RWPE2 (cell line): ENCODE data around the gene PRLR.

Source experiments
- ATAC-seq: fragments of 200-7000 bp; cut with Tn5 transposase; 3 replicates; pipeline ENCODE4 v1.9.1; 2021; ENCODE audit warnings: low read depth
- DNase-seq: peaks from one replicate; pipeline ENCODE4 v3.0.0-alpha.2; 2020; ENCODE audit warnings: low spot score
- H3K27ac ChIP-seq: fragments of 450-650 bp; 2 replicates; pipeline ENCODE4 v1.5.1; 2017; ENCODE audit warnings: mild to moderate bottlenecking; ENCODE audit not compliant: poor library complexity, severe bottlenecking
- H3K27me3 ChIP-seq: fragments of 250-450 bp; sonication (Bioruptor Pico); 2 replicates; pipeline ENCODE4 v1.5.1; 2021; ENCODE audit warnings: mild to moderate bottlenecking, moderate library complexity; ENCODE audit not compliant: insufficient read depth, poor library complexity, severe bottlenecking
- H3K36me3 ChIP-seq: fragments of 250-450 bp; sonication (Bioruptor Pico); 2 replicates; pipeline ENCODE4 v1.5.1; 2020; ENCODE audit warnings: low read depth, mild to moderate bottlenecking, moderate library complexity
- H3K4me1 ChIP-seq: fragments of 250-450 bp; sonication (Bioruptor Pico); 2 replicates; pipeline ENCODE4 v1.5.1; 2021; ENCODE audit warnings: mild to moderate bottlenecking, moderate library complexity; ENCODE audit not compliant: insufficient read depth, poor library complexity, severe bottlenecking
- H3K4me3 ChIP-seq: fragments of 250-450 bp; sonication (Bioruptor Pico); 2 replicates; pipeline ENCODE4 v1.5.1; 2021; ENCODE audit warnings: mild to moderate bottlenecking, moderate library complexity; ENCODE audit not compliant: severe bottlenecking
- H3K9me3 ChIP-seq: fragments of 250-450 bp; sonication (Bioruptor Pico); 2 replicates; pipeline ENCODE4 v1.5.1; 2021; ENCODE audit warnings: mild to moderate bottlenecking, moderate library complexity; ENCODE audit not compliant: severe bottlenecking
- TF ChIP-seq, protein P1 (sequence below): fragments of 450-650 bp; IDR thresholded peaks from one replicate; pipeline ENCODE4 v1.5.1; 2017; ENCODE audit warnings: mild to moderate bottlenecking, moderate library complexity; ENCODE audit not compliant: poor library complexity, severe bottlenecking

The PRLR gene

GRCh38 chr5:35229076-35230037 lies 930 bp downstream of the PRLR start:
- DNase-seq (no peak), ATAC-seq (peak; percentile 93)
- H3K4me1 ChIP-seq, result no peaks in the 10 kb centered on the region
- TF ChIP-seq, protein P1, sequence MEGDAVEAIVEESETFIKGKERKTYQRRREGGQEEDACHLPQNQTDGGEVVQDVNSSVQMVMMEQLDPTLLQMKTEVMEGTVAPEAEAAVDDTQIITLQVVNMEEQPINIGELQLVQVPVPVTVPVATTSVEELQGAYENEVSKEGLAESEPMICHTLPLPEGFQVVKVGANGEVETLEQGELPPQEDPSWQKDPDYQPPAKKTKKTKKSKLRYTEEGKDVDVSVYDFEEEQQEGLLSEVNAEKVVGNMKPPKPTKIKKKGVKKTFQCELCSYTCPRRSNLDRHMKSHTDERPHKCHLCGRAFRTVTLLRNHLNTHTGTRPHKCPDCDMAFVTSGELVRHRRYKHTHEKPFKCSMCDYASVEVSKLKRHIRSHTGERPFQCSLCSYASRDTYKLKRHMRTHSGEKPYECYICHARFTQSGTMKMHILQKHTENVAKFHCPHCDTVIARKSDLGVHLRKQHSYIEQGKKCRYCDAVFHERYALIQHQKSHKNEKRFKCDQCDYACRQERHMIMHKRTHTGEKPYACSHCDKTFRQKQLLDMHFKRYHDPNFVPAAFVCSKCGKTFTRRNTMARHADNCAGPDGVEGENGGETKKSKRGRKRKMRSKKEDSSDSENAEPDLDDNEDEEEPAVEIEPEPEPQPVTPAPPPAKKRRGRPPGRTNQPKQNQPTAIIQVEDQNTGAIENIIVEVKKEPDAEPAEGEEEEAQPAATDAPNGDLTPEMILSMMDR, result peak; percentile 49
- no peaks in the 10 kb centered on the region for H3K9me3 ChIP-seq
- H3K27me3 ChIP-seq, result peaks cover 63% of the 10 kb centered on the region
- H3K4me3 ChIP-seq, result peak overlapping the region; percentile 15
- no peak overlapping the region for H3K27ac ChIP-seq
- H3K36me3 ChIP-seq, result no peaks in the 10 kb centered on the region

- ATAC-seq (no peak), DNase-seq (no peak)
- no peaks in the 10 kb centered on the region for H3K36me3 ChIP-seq
- H3K4me1 ChIP-seq, result no peaks in the 10 kb centered on the region
- TF ChIP-seq, protein P1, result no peak
- no peak overlapping the region for H3K4me3 ChIP-seq
- no peaks in the 10 kb centered on the region for H3K9me3 ChIP-seq
- no peak overlapping the region for H3K27ac ChIP-seq
- H3K27me3 ChIP-seq, result peaks cover 71% of the 10 kb centered on the region
These were observed 2.0 kb downstream of the PRLR start for GRCh38 chr5:35228310-35228709.

GRCh38 chr5:35227720-35228119 lies 2.6 kb downstream of the PRLR start:
- no peaks in the 10 kb centered on the region for H3K4me1 ChIP-seq
- H3K27ac ChIP-seq, result no peak overlapping the region
- ATAC-seq (no peak), DNase-seq (no peak)
- no peak overlapping the region for H3K4me3 ChIP-seq
- TF ChIP-seq, protein P1, result no peak
- H3K36me3 ChIP-seq, result no peaks in the 10 kb centered on the region
- H3K9me3 ChIP-seq, result no peaks in the 10 kb centered on the region
- H3K27me3 ChIP-seq, result peaks cover 73% of the 10 kb centered on the region

- H3K4me1 ChIP-seq, result no peaks in the 10 kb centered on the region
- H3K36me3 ChIP-seq, result no peaks in the 10 kb centered on the region
- TF ChIP-seq, protein P1, result no peak
- H3K4me3 ChIP-seq, result no peak overlapping the region
- no peak for ATAC-seq
- peaks cover 49% of the 10 kb centered on the region for H3K27me3 ChIP-seq
- DNase-seq, result no peak
- H3K9me3 ChIP-seq, result no peaks in the 10 kb centered on the region
- no peak overlapping the region for H3K27ac ChIP-seq
These were observed 6.4 kb downstream of the PRLR start for GRCh38 chr5:35223787-35224395.

GRCh38 chr5:35220967-35221366 lies 9.3 kb downstream of the PRLR start:
- Histone ChIP-seq H3K27me3 (peaks cover 26% of the 10 kb centered on the region), H3K36me3 (no peaks in the 10 kb centered on the region), H3K4me1 (no peaks in the 10 kb centered on the region), H3K4me3 (no peak overlapping the region), H3K9me3 (no peaks in the 10 kb centered on the region), H3K27ac (no peak overlapping the region)
- DNase-seq (no peak), ATAC-seq (no peak)
- TF ChIP-seq, protein P1, result no peak
